Posterior vena cava (tissue), 2 donors: ENCODE measurements around the gene CCDC148. TPM values are rescaled to one million over a fixed set of nuclear protein-coding genes. Genes with fewer than 3 reads are reported as not detected.

Experiments used
- total RNA-seq, 2 donors: library from RNA; stranded (reverse); fragmentation: NEBNext Ultra II Directional; extraction: Animal tissue kit (Norgen Biotek cat#: 25700); gene quantifications; one replicate each; pipeline ENCODE4 v1.2.1, GENCODE V29; 2021
- donor health status: DM: yes; HTN: yes; CAD: no.
- donor health status: DM: yes; HTN: yes; CAD: no.

CCDC148 gene
- total RNA-seq, 2 donors from 2014 or later: 0.43 to 0.79 TPM

Other genes starting within 250 kb of the CCDC148 start
- 10 to 100 TPM; 44.7 to 56.5 TPM for gene PKP4, start 199 bp upstream of the CCDC148 start, total RNA-seq